Heart left ventricle (tissue), 16 donors: Measurements from ENCODE around the gene RHAG. TPM values are rescaled to one million over a fixed set of nuclear protein-coding genes. Genes with fewer than 3 reads are reported as not detected.

ENCODE experiments used
- ATAC-seq, 4 donors: fragments of 200-7000 bp; cut with Tn5 transposase; one replicate each; pipeline ENCODE4 v1.9.1; 2020 to 2022; ENCODE audit warnings: moderate library complexity in 4 of 4, mild to moderate bottlenecking in 3 of 4, moderate number of reproducible peaks in 1 of 4
- DNase-seq, 5 donors: peaks; one replicate each; pipeline ENCODE4 v3.0.0-alpha.2; 2020
- H3K27ac ChIP-seq, 12 donors: fragments of 200-600 bp; sonication (generic) in 4 of 12; one replicate each; pipeline versions ENCODE4 v1.5.0 to v1.8.0; 2016 to 2022; ENCODE audit warnings: mild to moderate bottlenecking in 2 of 12
- H3K27me3 ChIP-seq, 9 donors: fragments of 200-600 bp; sonication (generic) in 2 of 9; one replicate each; pipeline versions ENCODE4 v1.5.1 to v1.8.0; 2016 to 2022; ENCODE audit warnings: mild to moderate bottlenecking in 3 of 9
- H3K36me3 ChIP-seq, 9 donors: fragments of 200-600 bp; sonication (generic) in 2 of 9; one replicate each; pipeline versions ENCODE4 v1.5.0 to v1.8.0; 2018 to 2022; ENCODE audit warnings: mild to moderate bottlenecking in 2 of 9
- H3K4me1 ChIP-seq, 12 donors: fragments of 200-600 bp; sonication (generic) in 4 of 12; one replicate each; pipeline versions ENCODE4 v1.5.0 to v1.8.0; 2016 to 2022; ENCODE audit warnings: mild to moderate bottlenecking in 3 of 12
- H3K4me3 ChIP-seq, 12 donors: fragments of 200-600 bp; sonication (generic) in 4 of 12; one replicate each; pipeline versions ENCODE4 v1.5.0 to v1.8.0; 2017 to 2022; ENCODE audit warnings: mild to moderate bottlenecking in 9 of 12, moderate library complexity in 4 of 12
- H3K9me3 ChIP-seq, 12 donors: fragments of 200-600 bp; sonication (generic) in 4 of 12; one replicate each; pipeline versions ENCODE4 v1.5.0 to v1.8.0; 2016 to 2022; ENCODE audit warnings: mild to moderate bottlenecking in 1 of 12
- POLR2A ChIP-seq, 2 donors: fragments of 450-650 bp; IDR thresholded peaks; one replicate each; pipeline ENCODE4 v1.6.1; 2017; ENCODE audit warnings: antibody characterized with exemption in 2 of 2, mild to moderate bottlenecking in 2 of 2, moderate library complexity in 2 of 2
- WGBS, 4 donors: extraction: QIAGEN DNeasy Blood & Tissue Kit in 2 of 4; methylation state at CpG; one replicate each; pipeline versions ENCODE4 v1.1.5 to v1.1.7; 2013 to 2018; 5-methylcytosine and 5-hydroxymethylcytosine counted together
- intact Hi-C, 10 donors: fragments of 100-400 bp; cut with DNase I; formaldehyde crosslinking; loops; one replicate each; pipeline versions ENCODE4 v1.11.1 to v1.14.2; 2022
- polyA plus RNA-seq, 2 donors: library from polyadenylated mRNA; stranded (reverse); fragments of 200-250 nt; gene quantifications; one replicate each; pipeline ENCODE4 v1.2.3, GENCODE V29; 2013
- total RNA-seq, 9 donors: library from RNA; depleted of rRNA in 2 of 9; stranded (reverse); fragments of >200 nt in 2 of 9; fragmentation: NEBNext Ultra II Directional in 3 of 9; extraction: Animal tissue kit (Norgen Biotek cat#: 25700) in 3 of 9; gene quantifications; one replicate each; pipeline versions ENCODE4 v1.1.0 to v1.2.4, GENCODE V29; 2016 to 2023
- TF ChIP-seq, protein P1 (sequence below), 12 donors: fragments of 200-600 bp; sonication (generic) in 4 of 12; IDR thresholded peaks; one replicate each; pipeline versions ENCODE4 v1.5.0 to v1.8.0; 2018 to 2022; ENCODE audit warnings: antibody characterized with exemption in 12 of 12, mild to moderate bottlenecking in 5 of 12
- donor health status: ischemic (EF 13 %, LVEDD 7.1; RV severe dilation, severe dysfunction).
- donor health status: healthy with polysubstance abuse.
- donor health status: DM: no; HTN: yes; CAD: no.
- donor health status: DM: no; HTN: no; CAD: no.
- donor health status: ischemic (EF 25% LVEDD 6.9; RV normal size, moderate dysfunction).
- donor health status: ischemic (EF 25% LVEDD 5.7; RV mildly dilated, moderate dysfunction).
- donor health status: healthy.
- donor health status: DM: yes; HTN: yes; CAD: no.
- donor health status: ischemic (EF 35%, LVEDD 5.7; RV mildly dilated, moderate dysfunction).
- donor health status: nonischemic (EF 11% LVEDD 7.7; RV severe dilation, severe dysfunction).
- donor health status: DM: yes; HTN: yes; CAD: no.
- donor health status: PGD.
- donor health status: ischemic (EF 29% LVEDD 5.4; RV normal size, mild dysfunction).
- donor health status: nonischemic (EF 23%, LVEDD 6.1; RV moderate dilation, normal function).

RHAG gene
- total and polyA plus RNA-seq, 11 donors, result 0.16 to 2.6 (median 0.44) TPM; not detected in 4

DNA sequence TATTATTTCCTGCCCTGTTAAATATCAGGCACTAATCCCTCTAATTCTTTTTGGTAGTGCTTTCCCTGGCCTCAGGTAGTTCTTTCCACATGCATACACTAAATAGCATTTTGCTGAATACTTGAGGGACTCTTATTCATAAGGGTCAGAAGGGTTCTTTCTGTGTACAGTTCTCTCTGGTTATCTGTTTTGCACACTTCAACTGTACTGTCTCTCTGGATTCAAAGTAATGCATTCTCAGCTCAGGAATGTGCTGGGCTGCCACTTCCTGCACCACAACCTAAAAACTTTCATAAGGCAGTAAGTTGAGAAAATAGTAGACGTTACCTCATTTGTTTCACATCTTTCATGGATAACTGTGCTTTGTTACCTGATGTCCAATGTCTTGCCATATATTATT lies 54.1 kb downstream of the RHAG start:
- Histone ChIP-seq H3K27ac (no peak overlapping the region), H3K4me1 (no peaks in the 10 kb centered on the region), H3K9me3 (no peaks in the 10 kb centered on the region), H3K36me3 (no peaks in the 10 kb centered on the region), H3K27me3 (no peaks in the 10 kb centered on the region), H3K4me3 (no peak overlapping the region)
- DNase-seq, result no peak
- 61 to 75% (median 63%) methylated on average over 1 of the region's 1 CpG for WGBS, 4 donors
- no peak for ATAC-seq
- TF ChIP-seq POLR2A (IDR thresholded peaks at IDR 0.05), result no peak
- TF ChIP-seq, protein P1, sequence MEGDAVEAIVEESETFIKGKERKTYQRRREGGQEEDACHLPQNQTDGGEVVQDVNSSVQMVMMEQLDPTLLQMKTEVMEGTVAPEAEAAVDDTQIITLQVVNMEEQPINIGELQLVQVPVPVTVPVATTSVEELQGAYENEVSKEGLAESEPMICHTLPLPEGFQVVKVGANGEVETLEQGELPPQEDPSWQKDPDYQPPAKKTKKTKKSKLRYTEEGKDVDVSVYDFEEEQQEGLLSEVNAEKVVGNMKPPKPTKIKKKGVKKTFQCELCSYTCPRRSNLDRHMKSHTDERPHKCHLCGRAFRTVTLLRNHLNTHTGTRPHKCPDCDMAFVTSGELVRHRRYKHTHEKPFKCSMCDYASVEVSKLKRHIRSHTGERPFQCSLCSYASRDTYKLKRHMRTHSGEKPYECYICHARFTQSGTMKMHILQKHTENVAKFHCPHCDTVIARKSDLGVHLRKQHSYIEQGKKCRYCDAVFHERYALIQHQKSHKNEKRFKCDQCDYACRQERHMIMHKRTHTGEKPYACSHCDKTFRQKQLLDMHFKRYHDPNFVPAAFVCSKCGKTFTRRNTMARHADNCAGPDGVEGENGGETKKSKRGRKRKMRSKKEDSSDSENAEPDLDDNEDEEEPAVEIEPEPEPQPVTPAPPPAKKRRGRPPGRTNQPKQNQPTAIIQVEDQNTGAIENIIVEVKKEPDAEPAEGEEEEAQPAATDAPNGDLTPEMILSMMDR (IDR thresholded peaks at IDR 0.05), result no peak
- intact Hi-C loops, result no loop called here

DNA sequence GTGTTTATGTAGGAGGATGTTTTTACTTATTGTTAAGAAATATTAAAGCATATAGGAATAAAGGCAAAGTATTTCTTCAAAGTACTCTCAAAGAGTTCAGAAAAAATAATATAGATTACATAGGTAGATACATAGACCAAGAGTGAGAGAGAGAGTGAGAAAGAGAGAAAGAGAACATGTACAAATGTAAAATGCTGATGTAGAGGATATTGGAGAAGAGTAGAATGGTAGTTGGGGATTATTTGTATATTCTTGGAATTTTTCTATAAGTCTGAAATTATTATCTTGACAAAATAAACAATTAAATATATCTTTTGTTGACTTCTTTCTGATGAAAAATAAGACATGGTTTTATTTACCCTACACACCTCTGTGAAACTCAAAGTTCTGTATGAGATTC lies 57.0 kb downstream of the RHAG start:
- H3K4me1 ChIP-seq, result no peaks in the 10 kb centered on the region
- TF ChIP-seq, protein P1 (IDR thresholded peaks at IDR 0.05), result no peak
- TF ChIP-seq POLR2A (IDR thresholded peaks at IDR 0.05), result no peak
- ATAC-seq (no peak), DNase-seq (no peak)
- H3K4me3 ChIP-seq, result no peak overlapping the region
- H3K27me3 ChIP-seq, result no peaks in the 10 kb centered on the region
- H3K27ac ChIP-seq, result no peak overlapping the region
- no peaks in the 10 kb centered on the region for H3K9me3 ChIP-seq
- intact Hi-C loops, result no loop called here
- no peaks in the 10 kb centered on the region for H3K36me3 ChIP-seq

DNA sequence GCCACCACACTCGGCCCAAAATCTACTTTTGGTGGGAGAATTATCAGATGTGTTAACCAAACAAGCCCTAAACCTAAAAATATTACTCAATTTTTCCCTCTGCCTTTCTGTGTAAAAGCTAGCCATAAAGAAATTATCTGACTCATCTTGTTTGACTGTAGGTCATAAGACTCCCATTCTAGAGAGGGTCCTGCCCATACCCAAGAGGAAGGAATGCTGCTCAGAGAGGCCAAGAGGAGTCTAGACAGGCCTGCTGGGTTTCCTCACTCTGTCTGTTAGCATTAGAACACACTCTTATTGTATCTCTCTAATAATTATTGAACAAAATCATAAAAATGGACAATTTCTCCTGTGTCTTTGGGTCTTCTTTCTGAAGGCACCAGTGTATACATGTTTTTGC lies 60.0 kb downstream of the RHAG start:
- intact Hi-C loops, result no loop called here
- Histone ChIP-seq H3K4me3 (no peak overlapping the region), H3K36me3 (no peaks in the 10 kb centered on the region), H3K27me3 (no peaks in the 10 kb centered on the region), H3K9me3 (no peaks in the 10 kb centered on the region), H3K27ac (no peak overlapping the region), H3K4me1 (no peaks in the 10 kb centered on the region)
- ATAC-seq, result no peak
- no peak for TF ChIP-seq POLR2A (IDR thresholded peaks at IDR 0.05)
- TF ChIP-seq, protein P1 (IDR thresholded peaks at IDR 0.05), result no peak
- 89 to 100% (median 95%) methylated on average over 1 of the region's 1 CpG for WGBS, 4 donors
- no peak for DNase-seq

DNA sequence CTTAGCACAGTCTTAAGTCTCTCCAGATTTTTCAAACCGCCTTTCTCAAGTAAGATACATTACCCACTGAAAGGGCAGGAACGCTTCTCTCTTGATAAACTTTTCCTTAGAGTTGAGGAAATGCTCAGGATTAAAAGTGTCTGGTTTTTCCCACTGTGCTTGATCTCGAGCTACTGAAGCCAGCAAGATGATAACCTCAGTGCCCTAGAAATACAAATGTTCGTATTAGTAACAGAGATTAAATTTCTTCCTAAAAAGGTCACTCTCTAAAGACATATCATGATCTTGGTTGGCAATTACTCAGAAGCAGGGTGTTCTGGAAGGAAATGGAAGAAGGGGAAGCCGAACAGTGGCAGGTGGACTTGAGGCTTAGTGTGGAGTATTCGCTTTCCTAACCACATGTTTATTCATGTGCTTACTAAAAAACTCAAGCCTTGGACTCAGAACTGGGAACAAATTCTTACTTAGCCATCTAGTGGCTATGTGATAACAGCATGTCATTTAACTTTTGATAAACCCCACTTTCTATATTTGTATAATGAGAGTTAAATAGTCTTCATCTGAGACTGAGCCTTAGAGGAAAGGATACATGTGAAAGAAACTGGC lies 66.1 kb downstream of the RHAG start:
- intact Hi-C loops, result no loop called here
- DNase-seq, result no peak
- no peaks in the 10 kb centered on the region for H3K9me3 ChIP-seq
- peaks cover 0 to 3% (median 0%) of the 10 kb centered on the region in 12 donors for H3K4me1 ChIP-seq
- no peaks in the 10 kb centered on the region for H3K27me3 ChIP-seq
- 41 to 51% (median 50%) methylated on average over 6 of the region's 6 CpGs for WGBS, 4 donors
- no peaks in the 10 kb centered on the region for H3K36me3 ChIP-seq
- no peak overlapping the region for H3K27ac ChIP-seq
- no peak for ATAC-seq
- TF ChIP-seq, protein P1 (IDR thresholded peaks at IDR 0.05), result no peak
- TF ChIP-seq POLR2A (IDR thresholded peaks at IDR 0.05), result no peak
- no peak overlapping the region for H3K4me3 ChIP-seq
